SK-N-MC (cell line): ENCODE measurements around the gene PPP2R2C.

Experiments
- DNase-seq: peaks from one replicate; pipeline ENCODE4 v3.0.0-alpha.2; 2011; ENCODE audit warnings: low read depth, low spot score
- H3K27ac ChIP-seq: fragments of 200-600 bp; sonication (generic); 2 replicates; pipeline ENCODE4 v1.5.1; 2016; ENCODE audit warnings: mixed run types
- H3K36me3 ChIP-seq: fragments of 200-600 bp; sonication (generic); 2 replicates; pipeline ENCODE4 v1.6.1; 2017; ENCODE audit warnings: antibody characterized with exemption, low read length, mixed read lengths; ENCODE audit not compliant: insufficient read depth
- H3K4me3 ChIP-seq: fragments of 200-600 bp; sonication (generic); 2 replicates; pipeline ENCODE4 v1.5.1; 2016
- H3K9ac ChIP-seq: fragments of 200-600 bp; sonication (generic); 2 replicates; pipeline ENCODE4 v1.8.0; 2017; ENCODE audit warnings: mixed run types, mixed read lengths; ENCODE audit not compliant: insufficient read length
- H3K9me3 ChIP-seq: fragments of 200-600 bp; sonication (generic); 2 replicates; pipeline ENCODE4 v1.6.1; 2017; ENCODE audit warnings: low read depth, mild to moderate bottlenecking, antibody characterized with exemption, low read length, moderate library complexity, mixed read lengths
- EZH2 ChIP-seq: fragments of 200-600 bp; sonication (generic); IDR thresholded peaks from one replicate; pipeline ENCODE4 v1.6.1; 2017; ENCODE audit warnings: antibody characterized with exemption
- FOXP2 ChIP-seq: optimal IDR thresholded peaks from 2 replicates; pipeline ENCODE3; 2011; ENCODE audit warnings: mild to moderate bottlenecking, moderate library complexity; ENCODE audit not compliant: insufficient read depth; ENCODE audit errors: extremely low read length, control extremely low read depth
- POLR2AphosphoS5 ChIP-seq: IDR thresholded peaks from 2 replicates; pipeline ENCODE4 v1.6.1; 2012; ENCODE audit warnings: mild to moderate bottlenecking, low read depth, low read length, borderline replicate concordance

PPP2R2C gene

DNA sequence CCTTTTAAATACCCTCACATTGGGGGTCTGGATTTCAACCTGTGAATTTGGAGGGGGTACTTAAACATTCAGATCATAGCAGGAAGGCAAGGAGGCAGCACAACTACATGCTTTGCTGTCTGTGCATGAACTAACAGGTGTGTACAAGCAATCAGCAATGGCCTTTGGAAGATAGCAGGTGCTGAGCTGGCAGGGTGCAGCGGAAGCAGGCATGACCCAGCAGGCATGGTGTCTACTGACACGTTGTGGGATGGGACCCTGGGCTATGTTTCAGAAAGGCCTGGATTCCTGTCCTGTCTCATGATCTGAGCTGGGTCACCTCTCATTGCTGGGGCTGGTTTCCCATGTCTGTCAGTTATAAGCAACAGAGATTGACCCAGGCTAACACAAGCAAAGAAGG is 13.9 kb downstream of the PPP2R2C start:
- Histone ChIP-seq H3K4me3 (no peak overlapping the region), H3K9me3 (no peaks in the 10 kb centered on the region), H3K27ac (no peak overlapping the region), H3K36me3 (no peaks in the 10 kb centered on the region), H3K9ac (no peak overlapping the region)
- no peak for DNase-seq
- TF ChIP-seq POLR2AphosphoS5 (no peak), FOXP2 (no peak), EZH2 (no peak)

DNA sequence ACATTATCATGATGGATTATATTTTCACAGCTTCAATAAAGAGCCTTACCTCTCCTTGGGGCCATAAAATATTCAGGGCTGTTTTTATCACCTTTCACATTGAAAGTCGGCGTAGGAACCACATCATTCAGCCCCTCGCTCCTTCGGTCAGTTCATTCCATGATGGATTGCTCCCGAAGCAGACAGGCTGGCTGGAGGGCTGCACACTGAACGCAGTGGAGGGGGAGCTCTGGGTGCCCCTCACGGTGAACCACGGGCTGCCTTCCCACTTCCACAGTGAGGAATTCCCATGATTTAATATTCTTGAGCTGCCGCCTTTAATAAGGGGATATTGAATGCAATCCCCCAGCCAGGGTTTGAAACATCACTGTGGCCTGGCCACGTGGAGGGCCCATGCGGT is 16.0 kb downstream of the PPP2R2C start:
- no peak for DNase-seq
- Histone ChIP-seq H3K27ac (no peak overlapping the region), H3K36me3 (no peaks in the 10 kb centered on the region), H3K4me3 (no peak overlapping the region), H3K9me3 (no peaks in the 10 kb centered on the region), H3K9ac (no peak overlapping the region)
- no peak for TF ChIP-seq FOXP2
- no peak for TF ChIP-seq POLR2AphosphoS5
- no peak for TF ChIP-seq EZH2

DNA sequence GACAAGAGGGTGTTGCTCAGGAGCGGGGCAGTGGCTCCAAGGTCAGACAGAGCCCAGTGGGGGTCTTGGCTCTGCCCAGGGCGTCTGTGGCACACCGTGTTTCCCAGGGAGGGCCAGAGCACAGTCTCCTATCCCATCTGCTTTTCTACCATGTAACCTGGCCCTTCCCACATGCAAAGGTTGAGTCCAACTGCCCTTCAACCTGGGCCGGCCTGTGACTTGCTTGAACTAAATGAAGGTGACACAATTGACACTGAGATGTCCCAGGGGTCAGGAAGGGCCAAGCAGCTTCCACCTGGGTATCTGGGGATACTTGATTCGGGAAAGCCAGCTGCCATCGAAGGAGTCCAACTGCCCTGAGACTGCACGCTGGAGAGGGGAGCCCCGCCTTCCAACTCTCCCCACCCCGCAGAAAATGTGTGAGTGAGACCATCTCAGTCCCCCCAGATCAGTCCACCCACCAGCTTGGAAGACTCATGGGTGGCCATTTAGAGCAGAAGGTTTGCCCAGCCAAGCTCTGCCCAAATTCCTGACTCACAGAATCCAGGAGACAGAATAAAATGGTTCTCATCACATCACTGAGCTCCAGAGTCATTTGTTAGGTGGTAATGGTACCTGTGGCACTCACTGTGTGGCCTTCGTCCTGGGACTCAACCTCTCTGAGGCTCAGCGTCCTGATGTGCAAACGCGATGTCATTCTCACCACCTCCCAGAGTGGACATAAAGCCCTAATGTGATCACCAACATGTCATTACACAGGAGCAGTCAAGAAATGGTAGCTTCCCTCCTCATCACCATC is 18.1 kb downstream of the PPP2R2C start:
- no peaks in the 10 kb centered on the region for H3K9me3 ChIP-seq
- TF ChIP-seq FOXP2 (no peak), EZH2 (no peak), POLR2AphosphoS5 (no peak)
- no peak overlapping the region for H3K27ac ChIP-seq
- DNase-seq = no peak
- no peak overlapping the region for H3K9ac ChIP-seq
- H3K4me3 ChIP-seq = no peak overlapping the region
- no peaks in the 10 kb centered on the region for H3K36me3 ChIP-seq

DNA sequence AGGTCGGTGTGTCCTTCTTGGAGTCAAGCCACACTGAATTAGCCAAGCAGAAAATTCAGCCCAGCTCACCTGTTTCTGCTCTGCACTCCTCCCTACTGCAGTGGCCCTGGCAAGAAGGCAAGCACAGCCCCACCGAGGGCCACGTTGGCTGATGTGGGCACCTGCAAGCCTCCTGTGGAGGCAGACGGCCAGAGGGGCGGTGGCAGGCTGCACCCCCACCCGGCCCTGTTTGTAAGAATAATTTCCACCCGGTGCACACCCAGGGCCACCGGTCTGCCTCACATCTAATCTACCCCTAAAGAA is 18.8 kb downstream of the PPP2R2C start:
- H3K27ac ChIP-seq = no peak overlapping the region
- H3K36me3 ChIP-seq = no peaks in the 10 kb centered on the region
- TF ChIP-seq FOXP2 (no peak), EZH2 (no peak), POLR2AphosphoS5 (no peak)
- no peaks in the 10 kb centered on the region for H3K9me3 ChIP-seq
- no peak for DNase-seq
- no peak overlapping the region for H3K4me3 ChIP-seq
- no peak overlapping the region for H3K9ac ChIP-seq

DNA sequence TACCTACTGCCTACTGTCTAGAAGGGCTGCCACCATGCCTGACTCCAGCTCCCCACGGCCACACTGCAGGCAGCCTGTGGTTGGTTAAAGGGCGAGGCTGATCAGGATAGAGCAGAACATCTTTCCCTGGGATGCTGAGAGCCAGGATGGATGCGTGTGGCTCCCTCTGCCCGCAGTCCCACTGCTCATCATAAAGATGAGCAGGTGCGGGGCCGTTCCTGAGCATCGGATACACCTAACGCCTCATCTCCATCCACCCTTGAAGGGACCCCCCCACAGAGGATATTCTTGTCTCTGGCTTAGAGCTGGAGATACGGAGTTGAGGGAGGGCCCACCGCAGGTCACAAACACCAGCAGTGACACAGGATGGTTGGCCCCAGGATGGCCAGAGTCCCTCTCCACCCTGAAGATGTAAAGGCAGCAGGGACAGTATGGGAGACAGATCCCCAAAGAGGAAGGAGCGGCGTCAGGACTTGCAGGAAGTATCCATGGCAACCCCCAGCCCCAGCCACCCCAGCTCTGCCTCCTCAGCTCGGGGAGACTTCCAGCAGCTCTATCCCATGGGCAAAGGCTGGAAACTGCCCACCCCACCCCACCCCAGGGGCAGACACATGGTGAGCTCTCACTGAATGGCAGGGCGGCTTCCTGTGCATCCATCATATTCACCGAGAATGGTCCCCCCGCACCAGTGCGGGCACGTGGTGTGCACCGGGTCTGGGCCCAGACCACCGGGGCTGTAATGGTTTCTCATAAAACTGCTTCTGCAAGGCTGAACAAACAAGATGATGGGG is 19.3 kb downstream of the PPP2R2C start:
- Histone ChIP-seq H3K27ac (no peak overlapping the region), H3K9me3 (no peaks in the 10 kb centered on the region), H3K36me3 (no peaks in the 10 kb centered on the region), H3K9ac (no peak overlapping the region), H3K4me3 (no peak overlapping the region)
- no peak for TF ChIP-seq FOXP2
- no peak for TF ChIP-seq POLR2AphosphoS5
- TF ChIP-seq EZH2 = no peak
- DNase-seq = no peak

DNA sequence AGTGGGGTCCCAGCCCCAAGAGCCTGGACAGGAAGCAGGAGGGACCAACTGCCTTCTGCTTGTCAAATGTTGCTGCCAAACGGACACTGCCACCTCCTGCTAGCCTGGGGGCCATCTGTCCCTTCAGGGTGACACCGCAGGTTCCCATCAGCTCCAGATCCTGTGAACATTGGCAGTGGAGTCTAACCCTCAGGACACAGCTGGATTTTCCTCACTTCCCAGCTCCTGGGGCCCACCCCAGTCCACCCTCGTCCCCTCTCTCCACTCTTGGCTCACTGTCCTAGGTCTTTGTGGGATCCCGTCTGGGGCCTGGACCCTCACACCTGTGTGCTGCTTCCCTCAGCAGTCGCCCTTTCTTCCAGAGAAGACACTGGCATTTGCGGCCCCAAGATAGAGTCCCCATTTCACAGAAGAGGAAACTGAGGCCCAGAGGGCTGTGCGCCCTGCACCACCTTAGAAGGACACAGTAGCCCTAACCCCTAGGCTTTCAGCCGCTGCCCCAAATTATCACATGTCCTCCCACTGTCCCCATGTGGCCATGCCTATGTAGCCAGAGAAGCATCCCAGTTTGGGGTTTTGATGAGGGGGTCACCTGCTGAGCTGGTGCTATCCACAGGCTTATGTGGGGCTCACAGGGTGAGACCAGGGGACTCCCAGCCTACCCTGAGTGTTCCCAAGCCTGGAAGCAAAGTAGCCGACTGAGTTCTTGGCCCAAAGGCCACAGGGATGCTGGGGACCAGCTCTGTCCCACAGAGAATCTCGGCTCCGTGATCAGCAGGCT is 20.1 kb downstream of the PPP2R2C start:
- TF ChIP-seq POLR2AphosphoS5 (no peak), FOXP2 (no peak), EZH2 (no peak)
- DNase-seq = no peak
- H3K9me3 ChIP-seq = no peaks in the 10 kb centered on the region
- no peak overlapping the region for H3K4me3 ChIP-seq
- no peak overlapping the region for H3K27ac ChIP-seq
- no peak overlapping the region for H3K9ac ChIP-seq
- no peaks in the 10 kb centered on the region for H3K36me3 ChIP-seq

DNA sequence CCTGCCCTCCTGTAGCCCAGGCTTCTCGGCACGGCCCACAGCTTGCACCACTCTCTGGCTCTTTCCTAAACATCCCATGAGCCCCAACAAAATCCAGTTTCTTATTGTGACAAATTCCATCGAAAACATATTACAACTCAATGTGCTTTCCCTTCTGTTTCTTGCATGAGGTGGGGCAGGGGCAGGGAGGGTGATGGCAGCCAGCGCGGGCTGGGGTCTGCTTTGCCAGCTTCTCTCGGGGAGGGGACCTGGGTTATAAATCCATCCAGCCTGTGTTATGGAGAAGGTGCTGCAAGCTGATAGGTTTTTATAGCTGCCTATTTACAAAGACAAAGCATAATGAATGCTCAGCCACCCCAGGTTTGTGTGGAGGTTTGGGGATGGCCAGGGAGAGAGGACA is 21.1 kb downstream of the PPP2R2C start:
- DNase-seq = no peak
- Histone ChIP-seq H3K36me3 (no peaks in the 10 kb centered on the region), H3K9me3 (no peaks in the 10 kb centered on the region), H3K4me3 (no peak overlapping the region), H3K27ac (no peak overlapping the region), H3K9ac (no peak overlapping the region)
- TF ChIP-seq EZH2 = no peak
- no peak for TF ChIP-seq FOXP2
- TF ChIP-seq POLR2AphosphoS5 = no peak

DNA sequence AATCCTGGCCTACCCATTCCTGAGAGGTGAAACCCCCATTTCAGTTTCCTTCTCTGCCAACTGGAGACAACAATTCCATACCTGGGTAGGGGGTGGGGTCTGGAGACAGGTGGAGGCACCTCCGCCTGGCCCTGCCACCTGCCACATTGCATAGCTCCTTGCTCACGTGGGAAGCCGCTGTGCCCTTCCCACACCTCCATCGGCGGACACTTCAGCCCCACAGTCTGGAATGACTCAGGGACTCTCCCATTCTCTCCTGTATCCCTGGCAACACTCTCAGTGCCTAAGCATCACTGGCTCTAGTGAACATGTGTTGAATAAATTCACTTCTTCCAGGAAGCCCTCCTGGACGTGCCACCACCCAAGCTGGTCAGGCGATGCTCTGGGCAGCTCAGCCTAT is 21.7 kb downstream of the PPP2R2C start:
- TF ChIP-seq EZH2 (no peak), POLR2AphosphoS5 (no peak), FOXP2 (no peak)
- Histone ChIP-seq H3K9ac (no peak overlapping the region), H3K4me3 (no peak overlapping the region), H3K27ac (no peak overlapping the region), H3K36me3 (no peaks in the 10 kb centered on the region), H3K9me3 (no peaks in the 10 kb centered on the region)
- no peak for DNase-seq
